Measurements from ENCODE around the gene SMYD3. TPM values are rescaled to one million over a fixed set of nuclear protein-coding genes. Genes with fewer than 3 reads are reported as not detected.

Gene SMYD3
- total RNA-seq, 1 donor from 2014 or later, result 23.8 TPM

DNA sequence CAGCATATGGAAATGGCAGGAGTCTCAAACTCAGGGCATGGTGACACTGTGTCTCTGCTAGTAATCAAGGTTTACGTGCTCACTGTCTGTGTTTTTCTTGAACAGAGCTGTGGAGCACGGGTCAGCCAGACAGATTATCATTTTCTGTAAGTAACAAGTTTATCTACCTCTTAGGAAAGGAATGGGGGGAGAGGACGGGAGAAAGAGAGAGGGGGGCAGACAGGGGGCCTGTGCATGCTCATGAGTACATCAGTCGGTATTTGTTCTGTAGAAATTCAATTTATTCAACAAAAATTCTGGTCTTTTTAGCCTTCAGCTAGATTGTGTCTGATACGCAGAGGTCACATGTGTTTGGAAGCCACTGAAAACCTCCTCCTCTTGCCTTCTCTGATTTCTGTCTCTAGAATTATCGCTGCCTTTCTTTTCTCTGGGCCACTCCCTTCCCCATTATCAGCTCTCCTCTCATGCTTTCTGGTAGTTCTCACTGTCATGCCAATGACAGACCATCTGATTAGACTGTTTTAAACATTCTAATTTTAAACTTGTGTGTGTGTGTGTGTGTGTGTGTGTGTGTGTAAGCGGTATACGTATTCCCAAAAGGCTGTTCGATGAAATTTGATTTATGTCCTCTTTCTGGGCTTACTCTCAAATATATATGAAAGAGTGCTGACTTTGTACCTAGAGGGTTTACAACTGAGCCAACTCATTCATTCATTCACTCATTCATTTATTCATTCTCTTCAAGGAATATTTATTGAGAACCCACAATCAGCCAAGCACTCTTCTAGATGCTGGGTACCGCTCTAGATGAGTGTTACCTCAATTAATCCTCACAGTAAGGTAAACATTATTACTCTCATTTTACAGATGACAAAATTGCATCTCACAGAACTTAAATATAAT is 715.4 kb downstream of the SMYD3 start:
- TF ChIP-seq, protein P1, sequence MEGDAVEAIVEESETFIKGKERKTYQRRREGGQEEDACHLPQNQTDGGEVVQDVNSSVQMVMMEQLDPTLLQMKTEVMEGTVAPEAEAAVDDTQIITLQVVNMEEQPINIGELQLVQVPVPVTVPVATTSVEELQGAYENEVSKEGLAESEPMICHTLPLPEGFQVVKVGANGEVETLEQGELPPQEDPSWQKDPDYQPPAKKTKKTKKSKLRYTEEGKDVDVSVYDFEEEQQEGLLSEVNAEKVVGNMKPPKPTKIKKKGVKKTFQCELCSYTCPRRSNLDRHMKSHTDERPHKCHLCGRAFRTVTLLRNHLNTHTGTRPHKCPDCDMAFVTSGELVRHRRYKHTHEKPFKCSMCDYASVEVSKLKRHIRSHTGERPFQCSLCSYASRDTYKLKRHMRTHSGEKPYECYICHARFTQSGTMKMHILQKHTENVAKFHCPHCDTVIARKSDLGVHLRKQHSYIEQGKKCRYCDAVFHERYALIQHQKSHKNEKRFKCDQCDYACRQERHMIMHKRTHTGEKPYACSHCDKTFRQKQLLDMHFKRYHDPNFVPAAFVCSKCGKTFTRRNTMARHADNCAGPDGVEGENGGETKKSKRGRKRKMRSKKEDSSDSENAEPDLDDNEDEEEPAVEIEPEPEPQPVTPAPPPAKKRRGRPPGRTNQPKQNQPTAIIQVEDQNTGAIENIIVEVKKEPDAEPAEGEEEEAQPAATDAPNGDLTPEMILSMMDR (conservative IDR thresholded peaks at IDR 0.05; ENCODE audit: low read depth, low read length), result no peak
- H3K4me3 ChIP-seq (ENCODE audit: low read depth, low read length), result no peak overlapping the region
- no peak for DNase-seq (ENCODE audit: low read depth)

DNA sequence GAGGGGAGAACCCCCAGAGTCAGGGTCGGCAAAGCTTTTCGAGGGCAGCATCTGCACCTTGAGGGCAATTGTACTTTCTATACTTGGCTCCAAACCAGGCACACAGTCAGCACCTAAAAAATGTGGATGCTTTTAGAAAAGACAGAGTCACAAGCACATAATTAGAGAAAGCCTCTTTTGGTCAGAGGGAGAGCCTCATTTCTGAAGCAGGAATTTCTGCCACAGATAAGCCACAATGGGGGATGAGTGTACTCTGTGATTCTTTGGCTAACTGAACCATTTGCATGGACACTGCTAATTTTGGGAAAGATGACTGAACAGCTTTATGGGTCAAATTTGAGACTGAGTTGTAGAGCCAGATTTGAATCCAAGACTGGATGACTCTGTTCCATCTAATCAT is 716.6 kb downstream of the SMYD3 start:
- no peak overlapping the region for H3K4me3 ChIP-seq (ENCODE audit: low read depth, low read length)
- DNase-seq (ENCODE audit: low read depth), result no peak
- TF ChIP-seq, protein P1 (conservative IDR thresholded peaks at IDR 0.05; ENCODE audit: low read depth, low read length), result no peak

DNA sequence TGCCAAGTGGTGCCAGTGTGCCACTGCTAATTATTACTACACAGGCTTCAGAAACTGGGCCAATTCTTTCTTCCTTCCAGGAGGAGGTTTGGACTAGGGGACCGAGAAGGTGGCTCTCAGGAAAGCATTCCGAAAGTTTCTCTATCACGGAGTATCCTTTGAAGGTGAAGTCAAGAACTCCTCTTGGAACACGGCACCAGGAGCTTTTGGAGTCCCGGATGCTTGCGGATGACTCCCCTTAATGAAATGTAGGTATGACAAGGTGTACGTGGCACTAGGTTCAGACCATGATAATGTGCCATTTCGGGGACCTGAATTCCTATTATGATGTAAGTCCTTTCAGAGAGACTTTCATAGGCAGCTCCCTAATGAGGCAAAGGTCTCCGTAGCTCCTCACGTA is 718.2 kb downstream of the SMYD3 start:
- H3K4me3 ChIP-seq (ENCODE audit: low read depth, low read length), result no peak overlapping the region
- TF ChIP-seq, protein P1 (conservative IDR thresholded peaks at IDR 0.05; ENCODE audit: low read depth, low read length), result no peak

DNA sequence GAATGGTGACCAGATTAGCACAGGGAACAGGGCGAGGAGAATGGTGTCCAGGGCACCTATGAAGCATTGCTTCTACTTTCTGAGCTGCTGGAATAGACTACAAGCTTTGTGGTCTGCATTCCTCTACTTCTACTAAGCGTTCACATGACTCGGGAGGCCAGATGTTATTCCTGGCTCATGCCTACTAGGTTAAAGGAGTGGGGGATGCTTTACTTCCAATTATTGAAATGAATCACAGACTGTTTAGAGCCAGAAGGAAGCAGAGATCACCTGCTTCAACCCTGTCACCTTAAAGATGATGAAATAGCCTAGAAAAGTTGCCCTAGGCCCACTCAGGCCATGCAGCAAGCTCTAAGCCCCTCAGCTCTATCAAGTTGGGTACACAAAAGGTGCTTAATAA is 718.8 kb downstream of the SMYD3 start:
- DNase-seq (ENCODE audit: low read depth), result peak; percentile 97
- no peak overlapping the region for H3K4me3 ChIP-seq (ENCODE audit: low read depth, low read length)
- TF ChIP-seq, protein P1 (conservative IDR thresholded peaks at IDR 0.05; ENCODE audit: low read depth, low read length), result no peak

More for the DNA sequence above, 718.2 kb downstream of the SMYD3 start:
- no peak for DNase-seq (ENCODE audit: low read depth)

DNA sequence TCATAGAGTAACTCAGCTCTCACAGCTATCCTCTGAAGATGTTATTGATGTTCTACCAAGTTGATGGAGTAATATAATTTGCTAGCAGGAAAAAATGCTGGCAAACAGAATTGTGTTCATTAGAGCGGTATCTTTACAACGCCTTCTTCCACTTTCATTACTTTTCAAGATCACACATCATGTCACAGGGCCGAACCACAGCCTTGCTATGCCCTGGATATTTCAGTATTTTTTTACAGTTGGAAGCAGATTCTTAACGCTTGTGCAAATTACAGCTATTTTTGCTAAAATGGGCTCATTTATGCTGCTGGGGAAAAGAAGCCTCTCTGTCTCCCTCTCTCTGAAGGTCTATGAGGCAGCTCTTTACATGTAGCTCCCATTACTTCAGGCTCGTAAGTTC is 720.1 kb downstream of the SMYD3 start:
- TF ChIP-seq, protein P1 (conservative IDR thresholded peaks at IDR 0.05; ENCODE audit: low read depth, low read length), result no peak
- no peak overlapping the region for H3K4me3 ChIP-seq (ENCODE audit: low read depth, low read length)
- DNase-seq (ENCODE audit: low read depth), result no peak

DNA sequence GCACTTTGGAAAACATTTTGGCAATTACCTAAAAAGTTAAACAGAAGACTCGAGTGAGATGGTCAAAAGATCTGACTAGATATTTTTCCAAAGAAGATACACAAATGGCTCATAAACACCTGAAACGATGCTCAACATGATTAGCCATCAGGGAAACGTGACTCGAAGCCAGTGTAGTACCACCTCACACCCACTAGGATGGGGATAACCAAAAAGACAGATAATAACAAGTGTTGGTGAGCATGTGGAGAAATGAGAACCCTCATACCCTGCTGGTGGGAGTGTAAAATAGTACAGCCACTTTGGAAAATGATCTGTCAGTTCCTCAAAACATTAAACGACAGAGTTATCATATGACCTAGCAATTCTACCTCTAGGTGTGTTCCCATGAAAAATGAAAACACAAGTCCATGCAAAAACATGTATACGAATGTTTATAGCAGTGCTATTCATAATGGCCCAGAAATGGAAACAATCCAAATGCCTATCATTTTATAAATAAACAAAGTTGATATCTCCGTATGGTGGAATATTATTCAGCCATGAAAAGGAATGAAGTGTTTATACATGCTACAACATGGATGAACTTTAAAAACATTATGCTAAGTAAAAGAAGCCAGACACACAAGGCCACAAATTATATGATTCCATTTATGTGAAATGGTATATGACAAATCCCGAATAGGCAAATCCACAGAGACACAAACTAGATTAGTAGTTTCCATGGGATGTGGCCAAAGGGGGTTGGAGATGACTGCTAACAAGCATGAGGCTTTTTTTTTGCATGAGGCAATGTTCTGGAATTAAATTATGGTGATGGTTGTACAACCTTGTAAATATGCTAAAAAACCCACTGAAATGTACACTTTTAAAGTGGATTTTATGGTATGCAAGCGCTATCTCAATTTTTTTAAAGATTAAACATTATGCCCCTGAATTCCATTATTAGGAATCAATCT is 727.0 kb downstream of the SMYD3 start:
- TF ChIP-seq, protein P1 (conservative IDR thresholded peaks at IDR 0.05; ENCODE audit: low read depth, low read length), result no peak
- DNase-seq (ENCODE audit: low read depth), result no peak
- H3K4me3 ChIP-seq (ENCODE audit: low read depth, low read length), result no peak overlapping the region
